Stimulated activated memory B cell treated with anti-CD40 and anti-IgM and Interleukin-4, amounts not matched to agents 10 μg/mL and 1 μg/mL and 100 μg/mL, for 72 hours (primary cell): ENCODE measurements around the gene YAP1.

Experiments used
- ATAC-seq: fragments of 150-1000 bp; cut with Tn5 transposase; 2 replicates; pipeline ENCODE4 v1.10.0; 2021
- H3K27ac Mint-ChIP-seq: one replicate; pipeline ENCODE4 v1.8.0; 2022; ENCODE audit warnings: mild to moderate bottlenecking, mixed read lengths
- H3K27me3 Mint-ChIP-seq: one replicate; pipeline ENCODE4 v1.8.0; 2022; ENCODE audit warnings: mixed read lengths
- H3K36me3 Mint-ChIP-seq: one replicate; pipeline ENCODE4 v1.8.0; 2022; ENCODE audit warnings: mixed read lengths
- H3K4me1 Mint-ChIP-seq: one replicate; pipeline ENCODE4 v1.8.0; 2022; ENCODE audit warnings: mixed read lengths
- H3K4me3 Mint-ChIP-seq: one replicate; pipeline ENCODE4 v1.8.0; 2022; ENCODE audit warnings: mild to moderate bottlenecking, moderate library complexity, mixed read lengths
- H3K9me3 Mint-ChIP-seq: one replicate; pipeline ENCODE4 v1.8.0; 2022; ENCODE audit warnings: mixed read lengths

YAP1 gene

DNA sequence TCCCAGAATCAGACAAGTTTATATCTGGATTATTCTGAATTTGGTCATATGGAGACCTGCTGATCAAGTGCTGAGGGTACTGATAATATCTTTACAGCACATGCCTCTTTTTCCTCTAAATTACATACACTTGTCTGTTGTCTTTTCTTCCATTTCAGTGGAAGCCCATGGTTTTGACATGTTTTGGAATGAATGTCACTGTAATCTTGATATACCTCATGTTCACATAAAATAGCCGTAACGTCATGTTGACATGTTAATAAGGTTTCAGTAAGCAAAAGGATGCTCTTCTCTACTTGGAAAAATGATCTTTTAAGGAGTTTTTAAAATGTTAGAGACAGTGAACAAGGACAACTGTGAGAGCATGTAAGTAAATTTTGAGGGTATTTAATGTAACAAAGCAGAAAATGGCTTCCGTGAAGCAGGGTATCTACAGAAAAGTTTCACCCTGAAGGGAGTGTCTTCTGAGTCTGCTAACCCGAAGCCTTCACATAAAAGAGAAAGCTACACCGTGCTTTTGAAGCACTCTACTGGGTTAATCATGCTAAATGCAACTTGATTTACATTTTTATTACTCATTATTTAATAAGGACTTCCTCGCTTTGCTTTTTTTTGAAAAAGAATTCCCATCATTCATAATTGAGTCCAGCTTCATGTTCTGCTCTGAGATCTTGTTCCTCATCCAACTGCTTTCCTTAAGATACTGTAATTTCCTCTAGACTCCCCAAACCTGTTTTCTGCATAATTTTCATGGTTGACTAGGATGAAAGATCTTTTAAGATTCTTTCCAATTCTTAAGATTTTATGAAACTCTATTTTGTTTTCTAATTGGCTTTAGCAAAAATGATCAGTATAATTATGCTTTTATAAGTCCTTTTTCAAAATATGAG lies 56.2 kb downstream of the YAP1 start:
- Mint-ChIP-seq H3K36me3 (no peaks in the 10 kb centered on the region), H3K4me3 (no peak overlapping the region), H3K4me1 (no peaks in the 10 kb centered on the region), H3K27me3 (peaks cover 23% of the 10 kb centered on the region), H3K9me3 (no peaks in the 10 kb centered on the region), H3K27ac (no peak overlapping the region)
- ATAC-seq, result no peak

DNA sequence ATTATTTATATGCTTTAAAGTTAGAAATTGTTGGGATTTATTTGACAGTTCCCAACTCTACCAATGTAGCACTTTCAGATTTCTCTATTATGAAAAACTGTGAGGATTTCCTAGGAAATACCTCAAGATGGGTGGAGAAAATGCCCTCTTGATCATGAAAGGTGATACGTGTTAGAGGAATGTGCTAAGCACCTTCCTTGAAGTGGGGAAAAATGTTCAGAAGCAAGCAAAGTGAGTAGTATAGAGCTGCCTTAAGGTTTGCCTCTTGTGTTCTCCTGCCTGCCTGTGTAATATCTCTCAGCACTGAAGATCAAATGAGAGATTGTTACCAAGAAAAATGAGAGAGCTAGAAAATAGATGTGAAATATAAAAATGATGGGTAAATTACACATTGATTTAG lies 58.2 kb downstream of the YAP1 start:
- Mint-ChIP-seq H3K9me3 (no peaks in the 10 kb centered on the region), H3K36me3 (no peaks in the 10 kb centered on the region), H3K27ac (no peak overlapping the region), H3K4me1 (no peaks in the 10 kb centered on the region), H3K27me3 (peaks cover 41% of the 10 kb centered on the region), H3K4me3 (no peak overlapping the region)
- ATAC-seq, result no peak

DNA sequence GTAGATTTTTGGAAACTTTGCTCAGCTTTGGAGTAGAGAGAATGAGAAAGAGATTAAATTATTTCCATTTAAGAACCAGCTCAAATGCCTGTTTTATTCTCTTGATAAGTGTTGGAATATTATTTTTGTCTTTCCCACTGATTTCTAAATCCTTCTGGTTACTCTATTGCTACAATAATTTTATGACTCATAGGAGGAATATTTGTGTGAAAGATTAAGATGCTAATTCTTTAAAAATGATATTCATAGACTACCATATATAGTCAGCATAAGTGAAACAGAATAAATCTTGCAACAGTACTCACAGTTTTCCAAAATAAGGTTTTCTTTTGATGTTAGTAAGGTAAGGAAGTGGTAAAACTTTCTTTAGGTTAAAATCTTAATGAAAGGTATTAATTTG lies 60.9 kb downstream of the YAP1 start:
- no peak overlapping the region for H3K27ac Mint-ChIP-seq
- peaks cover 30% of the 10 kb centered on the region for H3K27me3 Mint-ChIP-seq
- no peaks in the 10 kb centered on the region for H3K4me1 Mint-ChIP-seq
- H3K9me3 Mint-ChIP-seq, result no peaks in the 10 kb centered on the region
- no peak overlapping the region for H3K4me3 Mint-ChIP-seq
- ATAC-seq, result no peak
- H3K36me3 Mint-ChIP-seq, result no peaks in the 10 kb centered on the region

DNA sequence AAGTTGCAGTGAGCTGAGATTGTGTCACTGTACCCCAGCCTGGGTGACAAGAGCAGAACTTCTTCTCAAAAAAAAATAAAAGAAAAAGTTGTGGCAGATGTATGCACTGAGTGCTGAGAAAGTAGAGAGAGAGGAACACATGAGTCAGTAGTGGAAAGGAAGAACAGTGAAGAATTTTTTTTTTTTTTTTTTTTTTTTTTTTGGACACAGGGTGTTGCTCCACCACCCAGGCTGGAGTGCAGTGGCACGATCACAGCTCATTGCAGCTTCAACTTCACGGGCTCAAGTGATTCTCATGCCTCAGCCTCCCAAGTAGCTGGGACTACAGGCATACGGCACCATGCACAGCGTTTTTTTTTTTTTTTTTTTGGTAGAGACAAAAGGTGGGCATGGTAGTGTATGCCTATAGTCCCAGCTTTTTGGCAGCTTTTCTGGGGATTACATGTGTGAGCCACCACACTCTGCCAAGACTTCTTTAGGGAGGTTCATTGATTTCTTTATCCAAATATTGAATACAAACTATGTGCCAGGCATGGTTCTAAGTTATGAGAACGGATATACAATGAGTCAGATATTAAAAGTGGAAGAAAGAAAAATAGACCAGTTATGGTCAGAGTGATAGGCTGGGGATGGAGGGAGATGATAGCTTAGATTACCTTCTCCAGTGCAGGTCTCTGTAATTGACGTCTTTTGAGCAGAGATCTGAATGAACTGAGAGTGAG lies 62.0 kb downstream of the YAP1 start:
- no peak for ATAC-seq
- H3K27ac Mint-ChIP-seq, result no peak overlapping the region
- peaks cover 20% of the 10 kb centered on the region for H3K27me3 Mint-ChIP-seq
- no peak overlapping the region for H3K4me3 Mint-ChIP-seq
- no peaks in the 10 kb centered on the region for H3K36me3 Mint-ChIP-seq
- no peaks in the 10 kb centered on the region for H3K4me1 Mint-ChIP-seq
- no peaks in the 10 kb centered on the region for H3K9me3 Mint-ChIP-seq

DNA sequence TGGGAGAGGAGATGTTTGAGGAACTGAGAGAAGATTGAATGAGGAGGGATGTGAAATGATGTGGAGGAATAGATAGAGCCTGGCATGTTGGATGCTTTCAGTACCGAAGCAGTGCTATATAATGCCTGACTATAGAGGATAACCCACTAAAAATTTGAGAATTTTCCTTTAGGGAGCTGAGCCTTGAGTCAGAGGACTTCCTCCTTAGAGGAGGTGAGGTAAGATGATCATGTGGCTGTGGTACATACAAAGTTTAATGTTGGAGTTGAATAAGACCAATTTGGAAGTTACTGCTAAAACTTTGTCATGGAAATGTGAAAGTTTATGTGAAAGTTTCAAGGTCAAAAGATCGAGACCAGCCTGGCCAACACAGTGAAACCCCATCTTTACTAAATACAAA lies 66.9 kb downstream of the YAP1 start:
- H3K27ac Mint-ChIP-seq, result no peak overlapping the region
- H3K27me3 Mint-ChIP-seq, result peaks cover 12% of the 10 kb centered on the region
- no peaks in the 10 kb centered on the region for H3K4me1 Mint-ChIP-seq
- no peaks in the 10 kb centered on the region for H3K9me3 Mint-ChIP-seq
- H3K36me3 Mint-ChIP-seq, result no peaks in the 10 kb centered on the region
- no peak for ATAC-seq
- H3K4me3 Mint-ChIP-seq, result no peak overlapping the region

DNA sequence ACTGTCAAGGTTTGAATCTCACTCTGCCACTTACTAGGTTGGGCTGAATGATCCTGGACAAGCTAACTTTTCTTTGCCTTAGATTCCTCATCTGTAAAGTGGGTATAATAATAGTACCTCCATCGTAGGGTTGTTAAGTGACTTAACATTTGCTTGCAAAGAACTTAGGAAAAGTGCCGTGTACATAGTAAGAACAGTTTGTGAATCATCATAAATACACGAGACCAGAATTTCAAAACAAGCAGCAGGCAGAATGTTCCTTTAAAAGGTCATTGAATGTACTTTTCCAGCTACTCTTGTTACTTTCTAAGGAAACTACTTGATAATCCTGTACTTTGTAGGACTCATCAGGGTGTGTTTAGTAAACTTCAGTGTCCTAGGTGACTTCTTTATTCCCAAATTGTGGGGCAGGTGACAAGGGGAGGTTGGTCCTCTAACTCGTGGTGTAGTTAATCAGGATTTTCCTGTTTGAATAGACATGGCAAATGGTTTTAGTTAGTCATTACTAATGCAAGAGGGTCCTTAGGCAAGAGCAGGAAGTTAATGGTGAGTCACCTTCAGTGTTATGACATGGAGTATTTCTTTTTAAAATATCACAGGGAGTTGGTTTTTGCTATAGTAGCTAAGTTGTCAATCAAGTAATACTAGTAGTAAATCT lies 67.9 kb downstream of the YAP1 start:
- Mint-ChIP-seq H3K27ac (no peak overlapping the region), H3K36me3 (no peaks in the 10 kb centered on the region), H3K4me1 (no peaks in the 10 kb centered on the region), H3K4me3 (no peak overlapping the region), H3K9me3 (no peaks in the 10 kb centered on the region), H3K27me3 (peaks cover 2% of the 10 kb centered on the region)
- no peak for ATAC-seq

DNA sequence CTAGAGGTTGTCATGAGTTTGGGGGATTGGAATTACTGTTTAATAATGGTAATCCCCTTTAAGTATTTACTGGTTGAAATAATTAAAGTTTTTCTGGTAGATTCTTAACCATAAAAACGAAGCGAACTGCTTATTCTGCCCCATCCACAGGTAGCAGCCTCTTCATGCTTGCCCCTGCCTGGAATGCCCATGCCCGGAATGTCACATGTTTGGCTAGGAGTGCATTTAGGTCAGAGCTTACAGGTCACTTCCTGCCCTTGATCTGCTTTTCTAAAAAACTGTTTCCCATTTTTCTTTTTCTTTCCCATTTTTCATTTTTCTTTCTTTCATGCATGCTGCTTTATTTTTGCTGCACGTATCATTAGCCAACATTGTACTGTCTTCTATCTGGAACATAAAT lies 69.1 kb downstream of the YAP1 start:
- no peaks in the 10 kb centered on the region for H3K4me1 Mint-ChIP-seq
- H3K36me3 Mint-ChIP-seq, result no peaks in the 10 kb centered on the region
- H3K4me3 Mint-ChIP-seq, result no peak overlapping the region
- no peak for ATAC-seq
- no peaks in the 10 kb centered on the region for H3K27me3 Mint-ChIP-seq
- H3K27ac Mint-ChIP-seq, result no peak overlapping the region
- H3K9me3 Mint-ChIP-seq, result no peaks in the 10 kb centered on the region

DNA sequence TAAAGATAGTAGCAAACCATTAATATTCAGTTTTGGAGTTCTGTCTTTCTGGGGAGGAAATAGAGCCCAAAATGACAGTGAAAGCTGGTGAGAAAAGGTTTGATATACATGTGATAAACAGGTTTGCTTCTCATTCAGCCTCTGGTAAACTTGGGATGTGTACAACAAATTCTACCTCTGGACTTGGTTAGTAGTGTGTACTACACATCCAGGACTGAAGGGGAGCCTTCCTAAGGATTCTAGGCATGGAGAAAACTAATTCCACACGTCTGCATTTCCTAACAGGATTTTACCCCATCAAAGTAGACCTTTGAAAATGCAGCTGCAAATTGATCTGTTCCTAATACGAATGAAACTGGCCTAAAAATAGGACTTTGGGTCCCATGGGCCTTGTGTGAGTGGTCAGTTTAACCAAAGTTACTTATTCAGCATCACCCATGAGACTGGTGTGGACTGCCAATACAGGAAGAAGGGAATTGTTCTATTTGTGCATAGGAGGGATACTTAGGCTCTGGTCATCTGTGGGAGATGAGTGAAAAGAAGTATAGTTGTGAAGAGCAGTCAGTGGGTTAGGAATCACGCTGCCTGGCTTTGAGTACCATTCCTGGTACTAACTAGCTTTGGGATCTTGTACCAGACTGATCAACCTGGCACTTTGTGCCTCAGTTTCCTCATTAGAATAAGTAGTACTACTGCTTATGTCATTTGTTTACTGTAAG lies 74.2 kb downstream of the YAP1 start:
- Mint-ChIP-seq H3K4me3 (no peak overlapping the region), H3K9me3 (no peaks in the 10 kb centered on the region), H3K27ac (no peak overlapping the region), H3K27me3 (peaks cover 9% of the 10 kb centered on the region), H3K36me3 (no peaks in the 10 kb centered on the region), H3K4me1 (no peaks in the 10 kb centered on the region)
- ATAC-seq, result no peak

DNA sequence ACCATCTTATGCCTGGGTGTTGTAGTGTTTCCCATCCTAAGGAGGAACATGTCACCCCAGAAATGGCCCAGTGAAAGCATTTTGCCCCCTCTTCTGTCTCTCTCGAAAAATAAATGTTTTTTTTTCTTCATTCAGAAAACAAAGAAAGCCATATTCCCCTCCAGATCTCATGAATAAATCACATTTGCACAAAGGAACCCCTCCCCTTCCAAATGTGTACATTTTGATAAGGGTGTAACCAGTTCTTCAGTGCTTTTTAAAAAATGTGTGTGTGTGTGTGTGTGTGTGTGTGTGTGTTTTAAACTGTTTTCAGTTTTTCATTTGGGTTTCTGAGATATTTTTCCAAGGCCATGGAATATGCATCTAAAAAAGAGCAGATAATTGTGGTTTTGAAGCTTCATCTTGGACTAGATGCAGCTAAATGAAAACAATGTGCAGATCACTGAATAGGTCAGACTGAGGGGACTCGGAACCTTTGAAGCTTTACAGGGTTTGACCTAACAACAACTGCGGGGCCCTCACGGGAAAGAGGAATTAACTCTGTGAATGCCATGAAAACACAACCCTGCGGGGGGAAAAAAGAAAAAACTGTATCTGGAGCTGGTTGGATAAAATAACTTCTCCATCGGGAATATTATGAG lies 76.4 kb downstream of the YAP1 start:
- Mint-ChIP-seq H3K27ac (no peak overlapping the region), H3K27me3 (peaks cover 15% of the 10 kb centered on the region), H3K36me3 (no peaks in the 10 kb centered on the region), H3K9me3 (no peaks in the 10 kb centered on the region), H3K4me3 (no peak overlapping the region), H3K4me1 (no peaks in the 10 kb centered on the region)
- no peak for ATAC-seq

DNA sequence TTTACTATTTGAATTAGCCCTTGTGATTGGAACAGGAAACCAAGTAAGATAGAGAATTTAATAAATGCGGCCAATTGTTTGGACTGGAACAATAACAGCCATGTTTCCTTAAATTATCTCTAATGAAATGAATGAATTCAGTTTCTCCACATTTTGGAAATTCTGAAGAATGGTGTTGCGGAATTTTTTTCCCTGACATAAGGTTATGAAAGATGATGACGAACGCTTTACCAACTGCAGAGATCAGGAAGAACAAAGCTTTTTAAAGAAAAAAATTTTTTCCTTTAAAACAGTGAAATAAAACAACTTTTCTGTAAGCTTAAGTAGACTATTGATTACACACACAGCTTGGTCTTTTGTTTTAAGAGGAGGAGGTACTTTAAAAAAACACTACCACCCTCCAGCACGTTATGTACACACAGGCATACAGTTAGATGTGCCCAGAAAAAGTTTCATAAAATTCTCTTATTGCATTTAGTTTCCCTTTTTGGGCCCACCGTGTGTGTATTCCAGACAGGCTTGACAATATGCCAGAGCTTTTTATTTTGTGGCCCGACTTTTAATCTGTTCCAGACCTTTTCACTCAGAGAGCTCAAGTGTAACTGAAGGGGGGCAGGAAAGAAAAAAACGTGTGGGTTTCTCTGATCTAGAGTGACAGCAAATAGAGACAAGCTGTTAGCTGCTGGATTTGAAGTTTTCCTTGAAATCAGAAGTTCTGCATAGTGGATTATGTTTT lies 77.3 kb downstream of the YAP1 start:
- Mint-ChIP-seq H3K36me3 (no peaks in the 10 kb centered on the region), H3K4me1 (no peaks in the 10 kb centered on the region), H3K27ac (no peak overlapping the region), H3K4me3 (no peak overlapping the region), H3K27me3 (peaks cover 24% of the 10 kb centered on the region), H3K9me3 (no peaks in the 10 kb centered on the region)
- no peak for ATAC-seq

DNA sequence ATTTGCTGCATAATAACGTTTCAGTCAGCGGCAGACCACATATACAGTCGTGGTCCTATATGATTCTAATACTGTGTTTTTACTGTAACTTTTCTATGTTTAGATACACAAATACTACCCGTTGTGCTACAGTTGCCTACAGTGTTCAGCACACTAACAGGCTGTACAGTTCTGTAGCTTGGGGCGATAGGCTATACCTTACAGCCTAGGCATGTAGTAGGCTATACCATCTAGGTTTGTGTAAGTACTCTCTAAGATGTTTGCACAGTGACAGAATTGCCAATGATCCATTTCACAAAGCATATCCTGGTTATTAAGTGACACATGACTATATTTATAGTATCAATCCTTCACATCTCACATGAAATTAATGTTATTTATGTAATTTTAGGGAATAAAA lies 78.2 kb downstream of the YAP1 start:
- Mint-ChIP-seq H3K4me3 (no peak overlapping the region), H3K27ac (no peak overlapping the region), H3K36me3 (no peaks in the 10 kb centered on the region), H3K27me3 (peaks cover 25% of the 10 kb centered on the region), H3K9me3 (no peaks in the 10 kb centered on the region), H3K4me1 (no peaks in the 10 kb centered on the region)
- ATAC-seq, result no peak

DNA sequence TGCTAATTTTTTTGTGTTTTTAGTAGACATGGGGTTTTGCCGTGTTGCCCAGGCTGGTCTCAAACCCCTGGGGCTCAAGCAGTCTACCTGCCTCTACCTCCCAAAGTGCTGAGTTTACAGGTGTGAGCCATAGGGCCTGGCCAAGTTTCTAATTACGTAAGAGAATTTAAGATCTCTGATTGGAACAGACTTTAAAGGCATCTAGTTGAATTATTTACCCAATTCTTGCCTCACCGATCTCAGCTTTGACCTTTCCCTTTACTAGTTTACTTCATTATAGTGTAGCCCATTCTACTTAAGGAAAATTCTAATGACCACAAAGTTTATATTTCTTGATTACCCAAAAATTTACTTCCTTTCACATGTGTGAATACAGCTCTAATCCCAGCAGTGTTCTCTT lies 81.6 kb downstream of the YAP1 start:
- Mint-ChIP-seq H3K36me3 (no peaks in the 10 kb centered on the region), H3K27ac (no peak overlapping the region), H3K4me1 (no peaks in the 10 kb centered on the region), H3K27me3 (peaks cover 34% of the 10 kb centered on the region), H3K4me3 (no peak overlapping the region), H3K9me3 (peaks cover 3% of the 10 kb centered on the region)
- no peak for ATAC-seq

DNA sequence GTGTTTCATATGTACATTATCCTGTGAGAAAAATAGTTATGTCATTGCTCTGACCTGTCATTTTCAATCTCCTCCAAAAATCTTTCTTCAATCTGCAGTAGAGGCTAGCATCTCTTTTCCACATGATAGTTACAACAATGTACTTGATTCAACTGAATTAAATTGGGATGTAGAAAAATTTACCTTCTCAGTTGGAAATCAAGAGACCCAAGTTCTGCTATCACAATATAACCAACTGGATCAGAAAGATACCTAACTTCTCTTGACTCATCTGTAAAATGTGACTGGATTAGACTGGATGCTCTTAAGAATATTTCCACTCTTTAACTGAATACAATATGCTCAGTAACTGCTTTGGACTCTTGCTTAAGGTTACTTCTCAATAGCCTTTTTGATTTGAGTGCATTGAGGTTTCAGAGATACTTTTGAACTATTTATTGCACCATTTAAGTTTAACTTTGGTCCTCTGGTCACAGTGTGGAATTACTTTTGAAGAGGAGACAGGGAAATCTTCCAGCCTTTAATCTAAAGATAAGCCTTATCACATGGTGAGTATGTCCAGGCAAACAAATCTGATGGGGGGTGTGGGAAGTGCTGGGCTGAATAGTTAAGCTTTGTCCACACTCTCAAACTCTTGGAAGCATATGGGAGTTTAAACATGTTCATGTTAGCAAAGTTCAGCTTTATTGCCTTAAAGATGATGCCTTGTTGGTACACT lies 82.3 kb downstream of the YAP1 start:
- no peak for ATAC-seq
- no peaks in the 10 kb centered on the region for H3K36me3 Mint-ChIP-seq
- no peaks in the 10 kb centered on the region for H3K4me1 Mint-ChIP-seq
- H3K27me3 Mint-ChIP-seq, result peaks cover 30% of the 10 kb centered on the region
- H3K9me3 Mint-ChIP-seq, result peaks cover 3% of the 10 kb centered on the region
- H3K4me3 Mint-ChIP-seq, result no peak overlapping the region
- no peak overlapping the region for H3K27ac Mint-ChIP-seq

DNA sequence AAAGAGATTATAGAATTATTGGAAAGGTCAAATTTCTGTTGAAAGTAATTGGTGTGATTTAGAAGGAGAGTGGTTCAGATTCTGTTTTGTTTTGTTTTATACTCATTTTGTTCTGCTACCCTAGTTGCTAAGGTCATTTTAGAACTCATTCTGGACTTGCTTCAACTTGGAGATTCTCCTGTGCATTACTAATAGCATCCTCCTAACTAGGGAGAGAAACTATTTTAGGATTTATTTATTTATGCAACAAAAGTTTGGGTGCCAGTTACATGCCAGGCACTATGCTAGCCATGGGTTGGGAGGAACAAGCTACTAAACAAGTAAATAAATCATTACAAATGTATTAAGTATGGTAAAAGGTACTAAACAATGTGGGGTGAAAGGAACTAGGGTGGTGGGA lies 84.0 kb downstream of the YAP1 start:
- Mint-ChIP-seq H3K36me3 (no peaks in the 10 kb centered on the region), H3K4me3 (no peak overlapping the region), H3K27ac (no peak overlapping the region), H3K9me3 (peaks cover 3% of the 10 kb centered on the region), H3K4me1 (no peaks in the 10 kb centered on the region), H3K27me3 (peaks cover 38% of the 10 kb centered on the region)
- no peak for ATAC-seq
